Measurements from ENCODE around the gene SMG5.

DNA sequence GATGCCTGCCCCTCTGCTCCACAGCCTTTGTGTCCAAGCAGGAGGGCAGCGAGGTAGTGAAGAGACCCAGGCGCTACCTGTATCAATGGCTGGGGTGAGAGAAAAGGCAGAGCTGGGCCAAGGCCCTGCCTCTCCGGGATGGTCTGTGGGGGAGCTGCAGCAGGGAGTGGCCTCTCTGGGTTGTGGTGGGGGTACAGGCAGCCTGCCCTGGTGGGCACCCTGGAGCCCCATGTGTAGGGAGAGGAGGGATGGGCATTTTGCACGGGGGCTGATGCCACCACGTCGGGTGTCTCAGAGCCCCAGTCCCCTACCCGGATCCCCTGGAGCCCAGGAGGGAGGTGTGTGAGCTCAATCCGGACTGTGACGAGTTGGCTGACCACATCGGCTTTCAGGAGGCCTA is 39.9 kb downstream of the SMG5 start:
- TF ChIP-seq, protein P1, sequence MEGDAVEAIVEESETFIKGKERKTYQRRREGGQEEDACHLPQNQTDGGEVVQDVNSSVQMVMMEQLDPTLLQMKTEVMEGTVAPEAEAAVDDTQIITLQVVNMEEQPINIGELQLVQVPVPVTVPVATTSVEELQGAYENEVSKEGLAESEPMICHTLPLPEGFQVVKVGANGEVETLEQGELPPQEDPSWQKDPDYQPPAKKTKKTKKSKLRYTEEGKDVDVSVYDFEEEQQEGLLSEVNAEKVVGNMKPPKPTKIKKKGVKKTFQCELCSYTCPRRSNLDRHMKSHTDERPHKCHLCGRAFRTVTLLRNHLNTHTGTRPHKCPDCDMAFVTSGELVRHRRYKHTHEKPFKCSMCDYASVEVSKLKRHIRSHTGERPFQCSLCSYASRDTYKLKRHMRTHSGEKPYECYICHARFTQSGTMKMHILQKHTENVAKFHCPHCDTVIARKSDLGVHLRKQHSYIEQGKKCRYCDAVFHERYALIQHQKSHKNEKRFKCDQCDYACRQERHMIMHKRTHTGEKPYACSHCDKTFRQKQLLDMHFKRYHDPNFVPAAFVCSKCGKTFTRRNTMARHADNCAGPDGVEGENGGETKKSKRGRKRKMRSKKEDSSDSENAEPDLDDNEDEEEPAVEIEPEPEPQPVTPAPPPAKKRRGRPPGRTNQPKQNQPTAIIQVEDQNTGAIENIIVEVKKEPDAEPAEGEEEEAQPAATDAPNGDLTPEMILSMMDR (IDR thresholded peaks at IDR 0.05), result no peak
- no peak for TF ChIP-seq EZH2 (IDR thresholded peaks at IDR 0.05; ENCODE audit: borderline replicate concordance, insufficient read depth, low read depth, low read length, poor library complexity, severe bottlenecking)

Measured in B cell (primary cell).